Fibroblast of lung (primary cell): ENCODE data around the gene BABAM2.

Source experiments
- CTCF ChIP-seq, 2 donors: IDR thresholded peaks in 1 of 2; conservative IDR thresholded peaks in 1 of 2; 1 replicate in 1 of 2; 2 replicates in 1 of 2; pipeline ENCODE4 v1.5.1; 2011 to 2012; ENCODE audit warnings: low read length in 2 of 2, control low read depth in 1 of 2, inconsistent platforms in 1 of 2, low read depth in 1 of 2, mild to moderate bottlenecking in 1 of 2
- EZH2 ChIP-seq: IDR thresholded peaks from 2 replicates; pipeline ENCODE4 v1.5.1; 2012; ENCODE audit warnings: low read length, control low read depth, mild to moderate bottlenecking; ENCODE audit errors: missing control alignments

DNA sequence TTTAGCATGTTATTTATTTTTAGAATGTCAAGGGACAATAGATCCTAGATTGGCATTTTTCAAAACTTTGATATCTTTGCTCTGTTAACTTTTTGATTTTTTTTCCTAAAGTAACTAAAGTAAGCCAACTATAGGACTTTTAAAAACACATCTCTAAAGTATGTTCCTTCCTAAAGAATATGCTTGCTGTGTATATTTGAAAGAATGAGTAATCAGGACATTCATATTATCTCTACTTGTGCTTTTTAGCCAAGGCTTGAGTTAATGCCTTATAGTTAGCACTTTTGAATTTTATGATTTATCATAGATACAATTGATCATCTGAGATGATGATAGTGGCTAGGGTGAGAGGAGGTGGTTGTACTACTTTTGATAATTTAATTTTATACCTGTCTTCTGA is 93.6 kb downstream of the BABAM2 start:
- TF ChIP-seq CTCF (conservative IDR thresholded peaks at IDR 0.05 in 1 of 2, IDR thresholded peaks at IDR 0.05 in 1 of 2; ENCODE audit: low read depth in 1 of 2, low read length in 2 of 2): no peak
- TF ChIP-seq EZH2: no peak
